Mucosa of rectum (tissue), 2 donors: Measurements from ENCODE around the gene MTA3.

Experiments
- H3K27ac ChIP-seq, 2 donors: one replicate each; pipeline ENCODE4 v1.7.0; 2013; ENCODE audit warnings: inconsistent platforms in 2 of 2, low read depth in 2 of 2, low read length in 2 of 2
- H3K27me3 ChIP-seq, 2 donors: one replicate each; pipeline ENCODE4 v1.7.0; 2013; ENCODE audit warnings: low read length in 2 of 2; ENCODE audit not compliant: control insufficient read depth in 2 of 2, insufficient read depth in 2 of 2
- H3K36me3 ChIP-seq, 2 donors: one replicate each; pipeline ENCODE4 v1.7.0; 2013; ENCODE audit warnings: low read length in 2 of 2; ENCODE audit not compliant: control insufficient read depth in 2 of 2, insufficient read depth in 2 of 2
- H3K4me1 ChIP-seq, 2 donors: one replicate each; pipeline ENCODE4 v1.7.0; 2013; ENCODE audit warnings: low read length in 2 of 2, mild to moderate bottlenecking in 1 of 2; ENCODE audit not compliant: control insufficient read depth in 2 of 2, insufficient read depth in 2 of 2
- H3K4me3 ChIP-seq, 2 donors: one replicate each; pipeline ENCODE4 v1.7.0; 2013; ENCODE audit warnings: low read length in 2 of 2
- H3K9ac ChIP-seq, 2 donors: one replicate each; pipeline ENCODE4 v1.7.0; 2013; ENCODE audit warnings: low read length in 2 of 2, low read depth in 1 of 2, mild to moderate bottlenecking in 1 of 2
- H3K9me3 ChIP-seq, 2 donors: one replicate each; pipeline ENCODE4 v1.7.0; 2013; ENCODE audit warnings: low read length in 2 of 2; ENCODE audit not compliant: control insufficient read depth in 2 of 2
- donor health status: healthy.
- donor health status: Normal muscosa, but diverticular disease.

The MTA3 gene

DNA sequence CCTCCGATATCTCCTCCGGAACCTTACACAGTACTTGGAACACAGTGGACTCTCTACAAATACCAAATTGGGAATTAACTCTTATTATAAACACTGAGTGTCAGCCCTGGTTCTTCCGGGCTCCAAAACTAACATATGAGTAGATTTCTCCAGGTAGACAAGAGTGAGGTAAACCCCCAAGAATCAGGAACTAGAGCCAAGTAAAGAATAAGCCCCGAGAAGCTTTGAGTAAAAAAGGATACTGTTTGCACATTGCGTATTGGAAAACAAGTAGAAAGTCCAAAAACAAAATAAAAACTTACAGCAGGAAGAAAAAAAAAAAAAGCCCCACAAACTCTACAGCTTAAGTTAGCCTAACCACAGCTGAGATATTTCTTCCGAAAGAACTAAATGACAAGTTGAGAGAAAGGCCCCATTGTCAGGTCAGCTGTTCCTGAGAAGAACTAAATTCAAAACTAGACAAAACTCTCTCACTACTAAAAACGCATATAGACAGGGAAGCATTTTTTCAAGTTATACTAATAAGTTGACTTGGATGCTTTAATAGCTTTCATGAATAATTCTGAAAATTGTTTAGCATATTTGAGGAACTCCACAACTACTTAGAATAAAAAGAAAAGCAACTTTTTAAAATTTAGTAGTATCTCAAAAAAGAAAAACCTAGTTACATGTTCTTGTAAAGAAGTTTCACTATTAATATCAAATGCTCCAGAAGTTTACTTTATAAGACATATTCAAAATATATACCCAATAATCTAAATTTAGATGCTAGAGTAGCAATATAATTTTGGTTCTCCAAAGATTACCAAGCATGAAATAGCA lies 228.2 kb downstream of the MTA3 start:
- Histone ChIP-seq H3K27ac (peak overlapping the region in 1 of 2 donors; percentile 10), H3K27me3 (no peaks in the 10 kb centered on the region), H3K9me3 (no peaks in the 10 kb centered on the region), H3K4me3 (no peak overlapping the region), H3K36me3 (no peaks in the 10 kb centered on the region), H3K4me1 (peaks cover 8 to 10% of the 10 kb centered on the region in 2 donors), H3K9ac (no peak overlapping the region)

GRCh38 chr2:42797281-42797680 lies 228.8 kb downstream of the MTA3 start:
- Histone ChIP-seq H3K27ac (no peak overlapping the region), H3K9ac (no peak overlapping the region), H3K27me3 (no peaks in the 10 kb centered on the region), H3K4me3 (no peak overlapping the region), H3K4me1 (peaks cover 4% of the 10 kb centered on the region in 2 donors), H3K36me3 (no peaks in the 10 kb centered on the region), H3K9me3 (no peaks in the 10 kb centered on the region)

DNA sequence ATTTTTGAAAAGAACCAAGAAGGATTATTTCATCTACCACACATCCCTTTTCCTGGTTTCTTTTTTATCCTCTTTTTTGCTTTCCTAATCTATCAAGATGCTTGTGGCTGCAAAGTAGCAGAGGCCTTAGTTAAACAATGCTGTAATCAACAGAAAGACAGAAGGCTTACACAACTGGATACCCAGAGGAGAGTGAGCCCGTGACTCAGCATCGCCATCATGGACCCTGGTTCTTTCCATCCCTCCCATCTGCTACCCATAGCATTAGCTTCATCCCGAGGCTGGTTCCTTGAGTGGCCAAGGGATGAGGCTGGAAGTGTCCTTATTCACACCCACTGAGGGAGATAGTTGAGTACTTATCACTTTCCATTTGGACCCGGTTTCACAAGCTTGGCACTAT lies 231.4 kb downstream of the MTA3 start:
- Histone ChIP-seq H3K36me3 (no peaks in the 10 kb centered on the region), H3K9me3 (no peaks in the 10 kb centered on the region), H3K27ac (no peak overlapping the region), H3K9ac (no peak overlapping the region), H3K27me3 (no peaks in the 10 kb centered on the region), H3K4me3 (no peak overlapping the region), H3K4me1 (no peaks in the 10 kb centered on the region)

DNA sequence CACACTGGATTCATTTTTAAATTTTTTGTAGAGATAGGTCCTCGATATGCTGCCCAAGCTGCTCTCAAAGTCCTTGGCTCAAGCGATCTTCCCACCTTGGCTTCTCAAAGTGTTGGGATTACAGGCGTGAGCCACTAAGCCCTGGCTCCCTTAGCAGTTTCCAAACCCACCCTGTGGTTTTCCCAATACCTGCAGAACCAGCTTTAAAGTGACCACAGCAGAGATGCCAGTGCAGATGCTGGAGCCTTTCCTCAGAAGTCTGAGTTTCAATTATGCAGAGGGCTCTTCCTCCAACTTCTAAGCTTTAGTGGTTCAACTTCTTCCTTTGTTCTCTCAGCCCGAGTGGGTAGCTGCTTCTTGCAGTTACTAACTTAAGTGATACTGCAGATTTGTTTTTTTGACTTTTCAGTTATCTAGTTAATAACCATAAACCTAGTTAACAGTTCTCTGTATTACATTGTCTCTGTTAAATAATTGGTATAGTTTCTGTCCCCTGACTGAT lies 232.1 kb downstream of the MTA3 start:
- Histone ChIP-seq H3K4me3 (no peak overlapping the region), H3K9me3 (no peaks in the 10 kb centered on the region), H3K27me3 (no peaks in the 10 kb centered on the region), H3K36me3 (no peaks in the 10 kb centered on the region), H3K9ac (no peak overlapping the region), H3K27ac (no peak overlapping the region), H3K4me1 (no peaks in the 10 kb centered on the region)

DNA sequence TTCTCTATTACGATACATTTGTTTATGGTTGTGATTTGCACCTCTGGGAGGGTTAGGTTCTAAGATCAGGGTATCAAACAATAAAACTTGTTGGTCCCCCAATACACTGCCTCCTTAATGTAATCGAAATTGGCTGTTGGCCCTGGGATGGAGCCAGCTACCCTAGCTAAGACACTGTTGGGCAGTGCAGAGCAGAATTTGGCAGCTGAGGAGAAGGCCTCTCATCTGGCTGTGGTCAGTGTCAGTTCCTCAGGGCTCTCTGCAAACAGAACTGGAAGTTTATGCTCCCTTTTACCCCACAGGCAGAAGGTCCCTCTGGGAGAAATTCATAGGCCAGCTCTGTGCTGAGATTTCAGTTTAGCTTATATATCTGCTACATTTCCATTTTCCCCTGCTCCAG lies 232.5 kb downstream of the MTA3 start:
- Histone ChIP-seq H3K9ac (no peak overlapping the region), H3K27ac (no peak overlapping the region), H3K4me3 (no peak overlapping the region), H3K27me3 (no peaks in the 10 kb centered on the region), H3K9me3 (no peaks in the 10 kb centered on the region), H3K4me1 (no peaks in the 10 kb centered on the region), H3K36me3 (no peaks in the 10 kb centered on the region)

GRCh38 chr2:42801381-42801780 lies 232.9 kb downstream of the MTA3 start:
- no peak overlapping the region for H3K4me3 ChIP-seq

GRCh38 chr2:42802150-42802549 lies 233.7 kb downstream of the MTA3 start:
- Histone ChIP-seq H3K4me1 (no peaks in the 10 kb centered on the region), H3K9me3 (no peaks in the 10 kb centered on the region), H3K4me3 (no peak overlapping the region), H3K9ac (no peak overlapping the region), H3K27me3 (no peaks in the 10 kb centered on the region), H3K27ac (no peak overlapping the region), H3K36me3 (no peaks in the 10 kb centered on the region)

More at GRCh38 chr2:42801381-42801780, 232.9 kb downstream of the MTA3 start:
- Histone ChIP-seq H3K27ac (no peak overlapping the region), H3K4me1 (no peaks in the 10 kb centered on the region), H3K9me3 (no peaks in the 10 kb centered on the region), H3K9ac (no peak overlapping the region), H3K27me3 (no peaks in the 10 kb centered on the region), H3K36me3 (no peaks in the 10 kb centered on the region)

- Histone ChIP-seq H3K4me1 (peaks cover 4 to 5% of the 10 kb centered on the region in 2 donors), H3K27me3 (no peaks in the 10 kb centered on the region), H3K9ac (no peak overlapping the region), H3K36me3 (no peaks in the 10 kb centered on the region), H3K4me3 (no peak overlapping the region), H3K27ac (no peak overlapping the region), H3K9me3 (no peaks in the 10 kb centered on the region)
Measured at GRCh38 chr2:42804338-42804737, 235.9 kb downstream of the MTA3 start.

DNA sequence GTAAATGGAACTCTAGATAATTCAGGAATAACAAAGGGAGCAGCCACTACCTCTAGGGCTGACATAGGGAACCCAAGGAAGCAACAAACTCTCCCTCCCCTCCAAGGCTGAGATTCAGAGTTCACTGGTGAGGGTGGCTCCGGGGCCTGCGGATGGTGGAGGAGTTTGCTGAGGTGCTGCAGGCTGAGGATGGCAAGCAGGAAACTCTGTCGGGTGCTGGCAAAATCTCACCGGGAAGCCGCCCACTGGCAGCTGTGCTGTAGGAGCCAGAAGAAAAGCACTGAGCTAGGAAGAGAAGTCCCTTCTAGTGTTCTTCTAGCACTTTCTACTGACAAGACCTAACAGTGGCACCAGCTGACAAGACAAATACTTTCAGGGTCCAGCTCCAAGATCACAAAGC lies 236.5 kb downstream of the MTA3 start:
- no peak overlapping the region for H3K4me3 ChIP-seq
- H3K36me3 ChIP-seq, result no peaks in the 10 kb centered on the region
- no peaks in the 10 kb centered on the region for H3K9me3 ChIP-seq
- no peak overlapping the region for H3K27ac ChIP-seq
- H3K4me1 ChIP-seq, result peaks cover 4 to 5% of the 10 kb centered on the region in 2 donors
- H3K27me3 ChIP-seq, result no peaks in the 10 kb centered on the region
- H3K9ac ChIP-seq, result no peak overlapping the region
